Measurements from ENCODE around the gene PRKG1. TPM values are rescaled to one million over a fixed set of nuclear protein-coding genes. Genes with fewer than 3 reads are reported as not detected.

The PRKG1 gene
- polyA plus RNA-seq, 3 donors = not detected

- H4K20me1 ChIP-seq (ENCODE audit: insufficient read depth, low read length) = no peaks in the 10 kb centered on the region
- Mint-ChIP-seq H3K4me1 (no peaks in the 10 kb centered on the region), H3K27ac (no peak overlapping the region), H3K27me3 (ENCODE audit: low read depth in 3 of 3) (no peaks in the 10 kb centered on the region), H3K4me3 (no peak overlapping the region), H3K9me3 (peaks cover 0 to 1% (median 0%) of the 10 kb centered on the region in 7 donors), H3K36me3 (no peaks in the 10 kb centered on the region)
- no peak overlapping the region for H3K4me2 ChIP-seq (replicated peaks; ENCODE audit: extremely low read depth, low read length, poor library complexity, severe bottlenecking)
- no peaks in the 10 kb centered on the region for H3K27me3 ChIP-seq (ENCODE audit: control insufficient read depth in 2 of 2, insufficient read depth in 2 of 2, low read length in 2 of 2)
- WGBS (ENCODE audit: insufficient coverage) = 84% methylated on average over 2 of the region's 4 CpGs
- H3K9ac ChIP-seq (ENCODE audit: insufficient read depth, low read length, poor library complexity, severe bottlenecking) = no peak overlapping the region
- TF ChIP-seq CTCF (IDR thresholded peaks at IDR 0.05) = no peak
- no peaks in the 10 kb centered on the region for H3K36me3 ChIP-seq (replicated peaks in 1 of 2; ENCODE audit: control insufficient read depth in 1 of 2, insufficient read depth in 2 of 2, low read length in 2 of 2)
- H3K27ac ChIP-seq (ENCODE audit: low read depth in 1 of 2, low read length in 2 of 2) = no peak overlapping the region
- intact Hi-C loops (cut with micrococcal nuclease) = no loop called here
- H3K4me3 ChIP-seq (replicated peaks in 1 of 3; ENCODE audit: low read depth in 2 of 3, low read length in 3 of 3) = no peak overlapping the region
- no peaks in the 10 kb centered on the region for H3K4me1 ChIP-seq (ENCODE audit: control insufficient read depth in 1 of 2, insufficient read depth in 2 of 2, low read length in 2 of 2)
- H2AFZ ChIP-seq (ENCODE audit: insufficient read depth, low read depth, low read length, poor library complexity, severe bottlenecking) = no peak overlapping the region
- H3K79me2 ChIP-seq (ENCODE audit: insufficient read depth, low read length) = no peaks in the 10 kb centered on the region
- DNase-seq = no peak
- H3K9me3 ChIP-seq (replicated peaks in 1 of 2; ENCODE audit: control insufficient read depth in 1 of 2, insufficient read depth in 1 of 2, low read length in 2 of 2) = no peaks in the 10 kb centered on the region
Measured at GRCh38 chr10:51876503-51876902, 802.2 kb downstream of the PRKG1 start.

GRCh38 chr10:51876979-51877378 lies 802.7 kb downstream of the PRKG1 start:
- Mint-ChIP-seq H3K4me3 (no peak overlapping the region), H3K36me3 (no peaks in the 10 kb centered on the region), H3K27me3 (ENCODE audit: low read depth in 3 of 3) (no peaks in the 10 kb centered on the region), H3K4me1 (no peaks in the 10 kb centered on the region), H3K9me3 (no peaks in the 10 kb centered on the region), H3K27ac (no peak overlapping the region)
- Histone ChIP-seq H2AFZ (ENCODE audit: insufficient read depth, low read depth, low read length, poor library complexity, severe bottlenecking) (no peak overlapping the region), H3K4me2 (replicated peaks; ENCODE audit: extremely low read depth, low read length, poor library complexity, severe bottlenecking) (no peak overlapping the region), H3K27ac (ENCODE audit: low read depth in 1 of 2, low read length in 2 of 2) (no peak overlapping the region), H3K27me3 (ENCODE audit: control insufficient read depth in 2 of 2, insufficient read depth in 2 of 2, low read length in 2 of 2) (no peaks in the 10 kb centered on the region), H3K36me3 (replicated peaks in 1 of 2; ENCODE audit: control insufficient read depth in 1 of 2, insufficient read depth in 2 of 2, low read length in 2 of 2) (no peaks in the 10 kb centered on the region), H4K20me1 (ENCODE audit: insufficient read depth, low read length) (no peaks in the 10 kb centered on the region), H3K9ac (ENCODE audit: insufficient read depth, low read length, poor library complexity, severe bottlenecking) (no peak overlapping the region), H3K4me3 (replicated peaks in 1 of 3; ENCODE audit: low read depth in 2 of 3, low read length in 3 of 3) (no peak overlapping the region), H3K9me3 (replicated peaks in 1 of 2; ENCODE audit: control insufficient read depth in 1 of 2, insufficient read depth in 1 of 2, low read length in 2 of 2) (no peaks in the 10 kb centered on the region), H3K79me2 (ENCODE audit: insufficient read depth, low read length) (no peaks in the 10 kb centered on the region), H3K4me1 (ENCODE audit: control insufficient read depth in 1 of 2, insufficient read depth in 2 of 2, low read length in 2 of 2) (no peaks in the 10 kb centered on the region)
- intact Hi-C loops (cut with micrococcal nuclease) = no loop called here
- WGBS (ENCODE audit: insufficient coverage) = no CpG with 5 or more reads among the region's 2 CpGs
- DNase-seq = no peak
- no peak for TF ChIP-seq CTCF (IDR thresholded peaks at IDR 0.05)
